Dermis blood vessel endothelial cell (primary cell): Measurements from ENCODE around the gene SEC14L2. TPM values are rescaled to one million over a fixed set of nuclear protein-coding genes. Genes with fewer than 3 reads are reported as not detected.
"Not testable (repeated sequence)": the region's sequence is repeated elsewhere in the genome, so short reads cannot be mapped to it uniquely, and the experiment has no call there.

Source experiments
- DNase-seq: peaks from one replicate; pipeline ENCODE4 v3.0.0; 2010
- total RNA-seq: library from RNA; depleted of rRNA; stranded (reverse); fragments of >200 nt; gene quantifications from 2 replicates; pipeline ENCODE4 v1.2.3, GENCODE V29; 2014

Gene SEC14L2
- total RNA-seq, 1 donor from 2014 or later = 16.2 TPM

DNA sequence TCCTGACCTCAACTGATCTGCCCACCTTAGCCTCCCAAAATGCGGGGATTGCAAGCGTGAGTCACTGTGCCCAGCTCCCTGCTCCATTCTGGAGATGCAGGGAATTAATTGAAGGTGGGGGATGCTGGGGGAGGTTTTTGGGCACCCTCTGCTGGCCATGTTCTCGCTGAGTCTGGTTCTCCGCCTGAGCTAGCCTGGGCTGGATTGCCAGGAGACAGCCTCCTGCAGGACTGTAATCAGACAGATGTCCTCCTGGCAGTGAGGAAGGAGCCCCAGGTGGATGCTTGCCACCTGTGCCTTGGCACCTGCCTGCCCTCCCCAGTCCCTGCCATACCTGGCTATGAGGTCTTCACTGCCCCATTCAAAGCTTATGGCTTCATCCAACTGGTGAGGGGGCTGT, 34.1 kb downstream of the SEC14L2 start:
- DNase-seq = no peak

- DNase-seq = no peak
These were observed 35.3 kb downstream of the SEC14L2 start for GRCh38 chr22:30432096-30432495.

GRCh38 chr22:30432520-30432919, 35.7 kb downstream of the SEC14L2 start:
- DNase-seq = no peak

GRCh38 chr22:30433227-30433626, 36.4 kb downstream of the SEC14L2 start:
- DNase-seq = no peak

- DNase-seq = no peak
These were observed 37.0 kb downstream of the SEC14L2 start for GRCh38 chr22:30433773-30434172.

DNA sequence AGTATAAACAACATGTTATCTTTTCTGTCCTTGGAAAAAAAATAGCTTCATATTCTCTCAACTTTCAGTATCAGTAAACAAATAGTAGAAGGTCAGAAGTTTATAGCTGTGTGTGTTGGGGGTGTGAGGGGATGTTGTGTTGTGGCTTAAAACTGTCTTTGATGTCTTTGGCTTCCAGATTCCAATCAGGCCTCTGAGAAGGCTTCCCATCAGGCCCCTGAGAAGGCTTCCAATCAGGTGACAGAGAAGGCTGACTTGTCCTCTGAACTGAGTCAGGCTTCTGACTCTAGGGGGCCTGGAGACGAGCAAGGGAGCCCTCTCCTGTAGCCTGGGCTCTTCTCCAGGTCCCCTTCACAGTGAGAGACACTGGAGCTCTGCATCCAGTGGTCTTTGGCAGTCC, 38.0 kb downstream of the SEC14L2 start:
- DNase-seq = no peak

DNA sequence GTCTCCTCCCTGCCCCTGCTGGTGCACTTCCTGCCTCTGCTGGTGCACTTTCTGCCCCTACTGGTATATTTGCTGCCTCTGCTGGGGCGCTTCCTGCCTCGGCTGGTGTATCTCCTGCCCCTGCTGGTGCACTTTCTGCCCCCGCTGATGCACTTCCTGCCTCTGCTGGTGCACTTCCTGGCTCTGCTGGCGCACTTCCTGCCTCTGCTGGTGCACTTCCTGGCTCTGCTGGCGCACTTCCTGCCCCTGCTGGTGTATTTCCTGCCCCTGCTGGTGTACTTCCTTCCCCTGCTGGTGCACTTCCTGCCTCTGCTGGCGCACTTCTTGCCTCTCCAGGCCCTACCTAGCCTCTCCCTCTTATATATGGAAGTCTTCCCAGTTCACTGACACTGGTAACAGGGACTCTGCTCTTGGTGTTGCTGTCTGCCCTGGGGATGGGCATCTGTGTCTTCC, 38.9 kb downstream of the SEC14L2 start:
- DNase-seq = peak; percentile 48

DNA sequence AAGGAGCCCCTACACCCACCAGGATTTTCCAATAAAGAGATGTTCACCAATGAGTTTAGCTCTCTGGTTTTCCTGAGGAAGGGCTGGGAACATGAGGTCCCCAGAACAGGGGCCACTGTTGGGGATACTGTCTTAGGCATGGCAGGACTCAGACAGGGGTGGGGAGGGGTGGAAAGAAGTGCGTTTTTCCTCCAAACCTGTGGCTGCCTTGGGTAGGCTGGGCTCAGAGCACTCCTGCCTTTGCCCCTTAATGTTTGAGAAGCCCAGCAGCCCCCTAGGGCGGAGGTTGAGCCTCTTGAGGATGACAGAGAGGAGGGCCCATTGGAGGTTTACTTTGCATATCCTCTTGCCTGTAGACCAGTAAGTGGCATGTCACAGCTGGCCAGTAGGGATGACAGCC, 39.4 kb downstream of the SEC14L2 start:
- DNase-seq = no peak

DNA sequence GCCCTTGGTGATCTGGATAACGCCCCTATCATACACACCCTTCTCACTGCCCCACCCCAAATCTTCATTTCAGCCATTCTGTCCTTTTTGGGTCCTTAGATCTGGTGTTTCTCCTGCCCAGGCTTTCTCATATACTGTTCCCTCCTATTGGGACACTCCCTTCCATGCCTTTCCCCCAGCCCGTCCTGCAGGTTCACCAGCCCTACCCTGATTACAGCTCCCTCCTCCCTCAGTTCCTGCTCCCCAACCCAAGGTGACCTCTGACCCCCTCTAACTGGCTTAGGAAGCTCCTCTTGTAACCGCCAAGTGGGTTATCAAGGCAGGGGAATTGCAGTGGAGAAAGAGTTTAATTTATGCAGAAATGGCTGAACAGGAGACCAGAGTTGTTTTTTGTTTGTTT, 41.7 kb downstream of the SEC14L2 start:
- DNase-seq = no peak

DNA sequence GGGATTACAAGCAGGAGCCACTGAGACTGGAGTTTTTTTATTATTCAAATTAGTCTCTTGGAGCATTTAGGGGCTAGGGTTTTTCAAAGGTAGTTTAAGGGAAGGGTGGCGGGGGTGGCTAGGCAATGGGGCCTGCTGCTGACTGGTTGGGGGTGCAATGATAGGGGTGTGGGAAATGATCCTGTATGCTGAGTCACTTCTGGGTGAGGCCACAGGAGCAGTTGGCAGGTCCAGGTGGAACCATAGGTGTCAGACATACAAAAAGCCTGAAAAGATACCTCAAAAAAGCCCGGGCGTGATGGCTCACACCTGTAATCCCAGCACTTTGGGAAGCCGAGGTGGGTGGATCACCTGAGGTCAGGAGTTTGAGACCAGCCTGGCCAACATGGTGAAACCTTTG, 42.4 kb downstream of the SEC14L2 start:
- DNase-seq = no peak

DNA sequence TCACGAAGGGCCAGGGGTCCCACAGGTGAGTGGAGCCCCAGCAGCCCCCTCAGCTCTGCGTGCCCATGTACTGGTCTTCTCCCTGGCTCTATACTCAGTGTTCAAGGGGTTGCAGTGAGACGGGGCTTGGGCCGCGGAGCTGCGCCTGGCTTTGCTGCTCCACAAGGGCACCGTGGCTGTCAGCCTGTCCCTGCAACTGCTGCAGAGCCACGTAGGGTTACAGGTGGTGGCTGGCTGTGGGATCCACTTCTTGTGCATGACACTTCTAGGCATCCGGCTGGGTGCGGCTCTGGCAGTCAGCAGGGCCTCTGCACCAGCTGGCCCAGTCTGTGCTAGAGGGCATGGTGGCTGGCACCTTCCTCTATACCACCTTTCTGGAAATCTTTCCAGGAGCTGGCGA, 43.0 kb downstream of the SEC14L2 start:
- no peak for DNase-seq

DNA sequence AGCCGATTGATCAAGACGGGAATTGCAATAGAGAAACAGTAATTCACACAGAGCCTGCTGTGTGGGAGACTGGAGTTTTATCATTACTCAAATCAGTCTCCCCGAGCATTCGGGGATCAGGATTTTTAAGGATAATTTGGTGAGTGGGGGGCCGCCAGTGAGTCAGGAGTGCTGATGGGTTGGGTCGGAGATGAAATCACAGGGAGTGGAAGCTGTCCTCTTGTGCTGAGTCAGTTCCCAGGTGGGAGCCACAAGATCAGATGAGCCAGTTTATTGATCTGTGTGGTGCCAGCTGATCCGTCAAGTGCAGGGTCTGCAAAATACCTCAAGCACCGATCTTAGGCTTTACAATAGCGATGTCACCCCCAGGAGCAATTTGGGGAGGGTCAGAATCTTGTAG, 44.3 kb downstream of the SEC14L2 start:
- DNase-seq = no peak

GRCh38 chr22:30444632-30445437, 48.0 kb downstream of the SEC14L2 start:
- DNase-seq = peak; percentile 82

DNA sequence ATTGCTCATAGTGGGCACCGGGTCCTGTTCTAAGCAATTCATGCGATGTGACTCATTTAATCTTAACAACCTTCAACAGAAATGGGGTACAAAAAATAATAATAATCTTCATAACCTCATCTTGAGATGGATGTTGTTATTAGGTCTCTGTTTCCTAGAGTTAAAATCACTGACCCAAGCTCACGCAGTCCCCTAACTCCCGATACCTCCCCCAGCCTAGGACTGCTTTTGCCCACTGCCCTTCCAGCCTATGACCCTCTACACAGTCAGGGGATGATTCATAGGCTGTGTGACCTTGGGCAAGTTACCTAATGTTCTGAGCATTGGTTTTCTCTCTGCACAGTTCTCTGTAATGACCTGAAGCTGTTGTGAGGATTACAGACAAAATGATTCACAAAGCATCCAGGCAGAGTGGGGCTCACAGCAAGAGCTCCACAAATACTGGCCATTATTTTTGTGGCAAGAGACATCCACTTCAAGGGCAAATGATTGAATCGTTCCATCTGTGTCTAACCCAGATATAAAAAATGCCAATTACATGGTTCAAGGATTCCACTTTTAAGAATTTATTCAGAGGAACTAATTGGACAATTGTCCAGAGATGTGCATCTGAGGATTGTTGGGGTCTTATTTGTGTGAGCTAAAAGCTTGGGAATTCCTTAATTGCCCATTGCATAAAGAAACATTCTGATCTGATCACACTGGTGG, 48.8 kb downstream of the SEC14L2 start:
- no peak for DNase-seq

DNA sequence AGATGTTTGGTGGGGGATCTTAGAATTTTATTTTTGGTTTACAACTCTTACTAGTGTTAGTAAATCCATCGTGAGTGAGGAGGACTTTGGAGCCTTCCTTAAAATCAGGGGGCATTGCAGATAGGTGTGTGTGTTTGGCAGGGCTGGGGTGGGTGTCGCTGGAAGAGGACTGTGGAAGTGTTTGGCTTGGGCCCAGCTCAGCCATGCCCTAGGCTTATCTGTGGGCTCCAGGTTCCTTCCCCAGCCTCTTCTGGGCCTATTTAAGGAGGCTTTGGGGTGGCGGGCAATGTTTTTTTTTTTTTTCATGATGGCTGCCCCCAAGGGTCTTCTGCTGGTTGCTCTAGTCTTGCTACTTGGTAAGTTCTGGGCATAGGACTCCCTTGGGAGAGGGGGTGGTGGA, 50.8 kb downstream of the SEC14L2 start:
- DNase-seq = no peak

GRCh38 chr22:30451488-30451887, 54.7 kb downstream of the SEC14L2 start:
- DNase-seq = not testable (repeated sequence)

DNA sequence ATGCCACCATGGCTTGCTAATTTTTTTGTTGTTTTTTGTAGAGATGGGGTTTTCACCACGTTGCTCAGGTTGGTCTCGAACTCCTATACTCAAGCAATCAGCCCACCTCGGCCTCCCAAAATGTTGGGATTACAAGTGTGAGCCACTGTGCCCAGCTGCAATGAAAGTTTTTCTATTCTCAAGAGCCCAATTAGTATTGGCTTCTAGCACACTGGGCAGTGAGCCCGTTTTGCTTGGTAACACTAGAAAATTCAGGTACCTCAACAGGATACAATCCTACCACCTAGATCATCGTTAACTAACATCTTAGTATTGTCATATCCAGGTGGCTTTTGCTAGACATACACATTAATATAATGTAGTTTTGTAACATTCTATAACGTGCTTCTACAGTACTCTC, 56.0 kb downstream of the SEC14L2 start:
- DNase-seq = no peak

DNA sequence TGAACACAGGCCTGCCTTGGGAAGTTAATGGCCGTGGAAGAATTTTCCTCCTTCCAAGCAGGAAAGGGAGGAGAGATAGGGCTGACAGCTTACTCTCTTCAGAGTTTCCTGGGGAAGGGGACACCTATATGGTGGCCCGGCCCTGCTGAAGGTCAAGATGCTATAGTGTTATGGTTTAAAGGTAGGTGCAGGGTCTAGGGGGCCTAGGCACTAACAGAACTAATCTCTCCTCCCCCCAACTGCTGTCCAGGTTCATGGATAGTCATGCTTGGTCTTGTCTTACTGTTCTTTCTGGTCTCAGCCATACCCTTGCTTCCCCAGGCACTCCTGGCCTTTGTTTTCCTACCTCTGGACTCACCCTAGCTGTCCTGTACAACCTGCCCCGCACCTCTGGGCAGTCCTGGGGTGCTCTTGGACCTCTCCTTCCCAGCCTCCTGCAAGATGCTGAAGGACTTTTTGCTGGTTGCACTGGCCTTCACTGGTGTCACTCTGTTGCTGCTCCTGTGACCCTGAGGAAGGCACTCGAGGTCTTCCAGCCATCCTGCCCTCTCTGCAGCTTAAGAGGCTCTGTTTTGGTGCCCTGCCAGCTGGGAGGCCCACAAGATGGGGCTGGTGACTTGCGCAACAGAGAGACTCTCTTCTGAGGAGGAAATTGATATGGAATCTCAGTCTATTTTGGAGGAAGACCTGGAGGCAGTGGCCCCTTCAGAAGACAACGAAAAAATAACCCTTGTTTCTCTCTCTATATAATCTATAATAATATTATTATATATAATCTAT, 57.1 kb downstream of the SEC14L2 start:
- peak; percentile 19 for DNase-seq

DNA sequence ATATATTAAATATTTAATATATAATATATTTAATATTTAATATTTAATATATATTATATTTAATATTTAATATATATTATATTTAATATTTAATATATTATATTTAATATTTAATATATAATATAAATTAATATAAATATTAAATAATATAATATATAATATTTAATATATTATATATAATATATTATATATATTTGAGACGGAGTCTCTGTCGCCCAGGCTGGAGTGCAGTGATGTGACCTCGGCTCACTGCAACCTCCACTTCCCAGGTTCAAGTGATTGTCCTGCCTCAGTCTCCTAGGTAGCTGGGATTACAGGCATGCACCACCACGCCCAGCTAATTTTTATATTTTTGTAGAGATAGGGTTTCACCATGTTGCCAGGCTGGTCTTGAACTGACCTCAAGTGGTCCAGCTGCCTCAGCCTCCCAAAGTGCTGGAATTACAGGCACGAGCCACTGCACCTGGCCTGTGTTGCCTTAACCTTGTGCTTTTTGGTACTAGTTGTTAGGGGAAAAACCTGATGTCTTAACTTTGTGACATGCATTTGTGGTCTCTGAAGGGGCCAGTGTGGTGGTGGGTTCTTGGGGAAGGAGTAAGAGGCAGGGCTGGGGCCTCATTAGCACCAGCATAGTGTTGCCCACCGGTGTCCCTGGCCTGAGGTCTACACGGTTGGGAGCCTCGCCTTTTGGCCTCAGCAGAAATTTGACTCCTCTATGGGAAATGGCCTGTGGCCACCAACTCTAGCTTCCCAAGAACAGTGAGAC, 58.4 kb downstream of the SEC14L2 start:
- DNase-seq = no peak

DNA sequence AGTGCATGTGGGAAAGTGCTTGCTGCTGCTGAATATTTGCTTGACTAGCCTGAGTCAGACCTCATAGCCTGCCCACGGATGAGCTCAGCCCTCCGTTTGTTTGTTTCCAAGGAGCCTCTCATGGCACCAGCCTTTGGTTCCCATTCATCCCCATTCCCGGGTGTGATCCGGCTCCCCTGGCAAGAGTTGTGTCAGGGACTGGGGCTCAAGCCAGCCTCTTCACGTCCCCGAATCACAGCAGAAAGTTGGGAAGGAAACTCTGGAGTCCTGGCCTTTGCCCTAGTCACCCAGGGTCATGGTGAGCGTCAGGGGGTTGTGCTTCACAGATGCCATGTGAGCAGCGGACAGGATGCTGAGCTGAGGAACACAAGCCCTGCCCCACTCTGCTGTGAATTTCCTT, 61.2 kb downstream of the SEC14L2 start:
- DNase-seq = no peak

GRCh38 chr22:30459181-30460052, 62.6 kb downstream of the SEC14L2 start:
- DNase-seq = peak; percentile 39

- DNase-seq = no peak
These were observed 63.3 kb downstream of the SEC14L2 start for GRCh38 chr22:30460147-30460546.
